Measurements from ENCODE around the gene CLK2. TPM values are rescaled to one million over a fixed set of nuclear protein-coding genes. Genes with fewer than 3 reads are reported as not detected.

The CLK2 gene
- total and polyA plus RNA-seq, 9 of the 15 experiments (the other 6 are each of a cell fraction or from before 2014, with no cell fraction given) = 13.5 to 81.4 (median 39.6) TPM

GRCh38 chr1:155273343-155274245, at the start of gene CLK2 (continued):
- no peak for TF ChIP-seq ZMIZ1 (IDR thresholded peaks at IDR 0.05; ENCODE audit: low read depth in 2 of 2, low read length in 2 of 2)
- no peak for TF ChIP-seq MCM3 (IDR thresholded peaks at IDR 0.05)
- TF ChIP-seq ZFP91 (CRISPR knock-in tag; IDR thresholded peaks at IDR 0.05) = no peak; the same call in 1 of the 2 replicates
- TF ChIP-seq HBP1 (CRISPR knock-in tag; IDR thresholded peaks at IDR 0.05) = no peak
- no peak for TF ChIP-seq NFE2L1 (tag; IDR thresholded peaks at IDR 0.05; ENCODE audit: borderline replicate concordance, low read depth)
- TF ChIP-seq ESRRA (IDR thresholded peaks at IDR 0.05; ENCODE audit: borderline replicate concordance, low read depth) = peak; percentile 53; the same call in 1 of the 2 replicates
- TF ChIP-seq BRF1 (IDR thresholded peaks at IDR 0.05; ENCODE audit: borderline replicate concordance, extremely low read depth, insufficient read length) = no peak
- TF ChIP-seq ATF7 (IDR thresholded peaks at IDR 0.05) = peak; percentile 74; the same call in 1 of the 2 replicates
- no peak for TF ChIP-seq ZNF239 (CRISPR knock-in tag; IDR thresholded peaks at IDR 0.05)
- TF ChIP-seq NCOA6 (IDR thresholded peaks at IDR 0.05) = peak; percentile 94
- TF ChIP-seq TAL1 (IDR thresholded peaks at IDR 0.05) = no peak
- peak in 1 of 2 experiments; percentile 65; a peak in 2 of 4 replicates for TF ChIP-seq UBTF (IDR thresholded peaks at IDR 0.05; ENCODE audit: borderline replicate concordance in 1 of 2, low read depth in 2 of 2, low read length in 2 of 2)
- TF ChIP-seq MITF (IDR thresholded peaks at IDR 0.05) = no peak
- TF ChIP-seq WHSC1 (IDR thresholded peaks at IDR 0.05; ENCODE audit: low read length) = no peak
- no peak for TF ChIP-seq SMC3 (conservative IDR thresholded peaks at IDR 0.05; ENCODE audit: insufficient read depth, low read depth, low read length)
- TF ChIP-seq ZNF133 (CRISPR knock-in tag; IDR thresholded peaks at IDR 0.05) = no peak
- no peak for TF ChIP-seq NCOR1 (IDR thresholded peaks at IDR 0.05)
